Esophagus muscularis mucosa (tissue), 4 donors: ENCODE measurements around the gene PTPRU. TPM values are rescaled to one million over a fixed set of nuclear protein-coding genes. Genes with fewer than 3 reads are reported as not detected.

Source experiments
- DNase-seq: peaks from one replicate; pipeline ENCODE4 v3.0.0-alpha.2; 2017; ENCODE audit errors: extremely low spot score
- H3K27ac ChIP-seq, 4 donors: fragments of 200-600 bp; sonication (generic); replicated peaks in 1 of 4; 1 replicate in 3 of 4; 2 replicates in 1 of 4; pipeline ENCODE4 v1.5.1; 2016 to 2019; ENCODE audit warnings: mild to moderate bottlenecking in 1 of 4
- H3K27me3 ChIP-seq, 4 donors: fragments of 200-600 bp; sonication (generic); one replicate each; pipeline versions ENCODE4 v1.5.1 to v1.6.0; 2016 to 2019
- H3K36me3 ChIP-seq, 4 donors: fragments of 200-600 bp; sonication (generic); one replicate each; pipeline ENCODE4 v1.5.1; 2016 to 2019
- H3K4me1 ChIP-seq, 4 donors: fragments of 200-600 bp; sonication (generic); one replicate each; pipeline ENCODE4 v1.5.1; 2016 to 2019
- H3K4me3 ChIP-seq, 4 donors: fragments of 200-600 bp; sonication (generic); 1 replicate in 2 of 4; 2 replicates in 2 of 4; pipeline ENCODE4 v1.5.1; 2016 to 2019; ENCODE audit warnings: mild to moderate bottlenecking in 4 of 4, moderate library complexity in 1 of 4
- H3K9me3 ChIP-seq, 4 donors: fragments of 200-600 bp; sonication (generic); 1 replicate in 3 of 4; 2 replicates in 1 of 4; pipeline ENCODE4 v1.5.1; 2016 to 2019
- CTCF ChIP-seq, 3 experiments: fragments of 200-600 bp in 2 of 3; fragments of 450-650 bp in 1 of 3; sonication (generic) in 2 of 3; IDR thresholded peaks; one replicate each; pipeline ENCODE4 v1.5.1; 2017 to 2019; ENCODE audit warnings: antibody characterized with exemption in 3 of 3, mild to moderate bottlenecking in 2 of 3, moderate library complexity in 1 of 3
- EP300 ChIP-seq: sonication (generic); formaldehyde crosslinking; IDR thresholded peaks from one replicate; pipeline ENCODE4 v1.6.1; 2017; ENCODE audit warnings: antibody characterized with exemption
- POLR2A ChIP-seq: fragments of 450-650 bp; IDR thresholded peaks from one replicate; pipeline ENCODE4 v1.6.1; 2017; ENCODE audit warnings: antibody characterized with exemption, moderate library complexity, mild to moderate bottlenecking, low read depth
- POLR2AphosphoS5 ChIP-seq, 2 donors: sonication (generic); formaldehyde crosslinking; IDR thresholded peaks; one replicate each; pipeline ENCODE4 v1.6.1; 2017; ENCODE audit warnings: antibody characterized with exemption in 2 of 2
- WGBS: methylation state at CpG from one replicate; pipeline ENCODE4 v1.1.5; 2018; 5-methylcytosine and 5-hydroxymethylcytosine counted together
- intact Hi-C: fragments of 100-400 bp; cut with DNase I; formaldehyde crosslinking; loops from one replicate; pipeline ENCODE4 v1.15.1; 2023
- total RNA-seq, 4 donors: library from RNA; depleted of rRNA; stranded (reverse); fragments of >200 nt; gene quantifications; one replicate each; pipeline versions ENCODE4 v1.1.0 to v1.2.1, GENCODE V29; 2016

PTPRU gene
- total RNA-seq, 4 donors from 2014 or later = 19.5 to 32.7 (median 27.5) TPM

GRCh38 chr1:29323636-29324035 is 87.3 kb downstream of the PTPRU start:
- 100% methylated on average over 1 of the region's 8 CpGs for WGBS
- H3K9me3 ChIP-seq = no peaks in the 10 kb centered on the region
- H3K4me1 ChIP-seq = no peaks in the 10 kb centered on the region
- no peaks in the 10 kb centered on the region for H3K27me3 ChIP-seq
- no peak for TF ChIP-seq EP300
- TF ChIP-seq POLR2AphosphoS5 (IDR thresholded peaks at IDR 0.05) = no peak
- no peak overlapping the region for H3K4me3 ChIP-seq
- intact Hi-C loops = no loop called here
- H3K36me3 ChIP-seq = peaks cover 0 to 55% (median 22%) of the 10 kb centered on the region in 4 donors
- no peak for DNase-seq
- H3K27ac ChIP-seq = no peak overlapping the region

- no peak overlapping the region for H3K27ac ChIP-seq
- no peak overlapping the region for H3K4me3 ChIP-seq
- 90% methylated on average over 10 of the region's 10 CpGs for WGBS
- no peaks in the 10 kb centered on the region for H3K27me3 ChIP-seq
- intact Hi-C loops = no loop called here
- peaks cover 0 to 49% (median 19%) of the 10 kb centered on the region in 4 donors for H3K36me3 ChIP-seq
- no peak for TF ChIP-seq POLR2A
- TF ChIP-seq CTCF (IDR thresholded peaks at IDR 0.05) = no peak
- no peak for TF ChIP-seq POLR2AphosphoS5 (IDR thresholded peaks at IDR 0.05)
- no peak for TF ChIP-seq EP300
- no peaks in the 10 kb centered on the region for H3K9me3 ChIP-seq
- no peaks in the 10 kb centered on the region for H3K4me1 ChIP-seq
- DNase-seq = no peak
Observed at GRCh38 chr1:29324202-29324601, 87.9 kb downstream of the PTPRU start.

- 57% methylated on average over 19 of the region's 19 CpGs for WGBS
- intact Hi-C loops = no loop called here
- Histone ChIP-seq H3K27me3 (no peaks in the 10 kb centered on the region), H3K27ac (no peak overlapping the region), H3K4me1 (no peaks in the 10 kb centered on the region), H3K4me3 (no peak overlapping the region), H3K36me3 (peaks cover 0 to 47% (median 18%) of the 10 kb centered on the region in 4 donors), H3K9me3 (no peaks in the 10 kb centered on the region)
- DNase-seq = no peak
- no peak for TF ChIP-seq CTCF (IDR thresholded peaks at IDR 0.05)
- TF ChIP-seq POLR2A = no peak
- no peak for TF ChIP-seq POLR2AphosphoS5 (IDR thresholded peaks at IDR 0.05)
- TF ChIP-seq EP300 = no peak
Observed at GRCh38 chr1:29324771-29325351, 88.5 kb downstream of the PTPRU start.

- Histone ChIP-seq H3K4me1 (no peaks in the 10 kb centered on the region), H3K27ac (no peak overlapping the region), H3K36me3 (peaks cover 0 to 41% (median 14%) of the 10 kb centered on the region in 4 donors), H3K4me3 (no peak overlapping the region), H3K9me3 (no peaks in the 10 kb centered on the region), H3K27me3 (no peaks in the 10 kb centered on the region)
- 89% methylated on average over 3 of the region's 4 CpGs for WGBS
- intact Hi-C loops = no loop called here
- no peak for DNase-seq
- TF ChIP-seq POLR2AphosphoS5 (IDR thresholded peaks at IDR 0.05) (no peak), EP300 (no peak), POLR2A (no peak), CTCF (IDR thresholded peaks at IDR 0.05) (no peak)
Observed at GRCh38 chr1:29325675-29326074, 89.4 kb downstream of the PTPRU start.

GRCh38 chr1:29326123-29326522 is 89.8 kb downstream of the PTPRU start:
- intact Hi-C loops = no loop called here
- Histone ChIP-seq H3K4me3 (no peak overlapping the region), H3K4me1 (no peaks in the 10 kb centered on the region), H3K27ac (no peak overlapping the region), H3K36me3 (peaks cover 0 to 36% (median 13%) of the 10 kb centered on the region in 4 donors), H3K27me3 (no peaks in the 10 kb centered on the region), H3K9me3 (no peaks in the 10 kb centered on the region)
- 100% methylated on average over 2 of the region's 2 CpGs for WGBS
- TF ChIP-seq CTCF (IDR thresholded peaks at IDR 0.05) (no peak), POLR2A (no peak), POLR2AphosphoS5 (IDR thresholded peaks at IDR 0.05) (no peak), EP300 (no peak)
- no peak for DNase-seq
